ENCODE results near the gene LY6G6D. TPM values are rescaled to one million over a fixed set of nuclear protein-coding genes. Genes with fewer than 3 reads are reported as not detected.

LY6G6D gene
- total RNA-seq, 3 donors from 2014 or later = 0.90 to 6.1 TPM; not detected in 1

DNA sequence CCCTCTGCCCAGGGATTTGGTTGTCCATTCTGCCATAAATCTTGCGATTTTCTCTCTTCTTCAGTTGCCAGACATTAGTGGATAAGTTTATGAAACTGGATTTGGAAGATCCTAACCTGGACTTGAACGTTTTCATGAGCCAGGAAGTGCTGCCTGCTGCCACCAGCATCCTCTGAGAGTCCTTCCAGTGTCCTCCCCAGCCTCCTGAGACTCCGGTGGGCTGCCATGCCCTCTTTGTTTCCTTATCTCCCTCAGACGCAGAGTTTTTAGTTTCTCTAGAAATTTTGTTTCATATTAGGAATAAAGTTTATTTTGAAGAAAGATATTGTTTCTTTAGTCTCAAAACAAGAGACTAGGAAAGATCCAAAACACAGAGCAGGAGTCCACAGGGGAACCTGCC lies 47.2 kb downstream of the LY6G6D start, which contains the start of gene SAPCD1:
TSS of gene SAPCD1 (plus strand) at position 301 of the 400 bp plus-strand sequence. CDS start 399 bp downstream, outside the sequence.
- TF ChIP-seq, protein P1, sequence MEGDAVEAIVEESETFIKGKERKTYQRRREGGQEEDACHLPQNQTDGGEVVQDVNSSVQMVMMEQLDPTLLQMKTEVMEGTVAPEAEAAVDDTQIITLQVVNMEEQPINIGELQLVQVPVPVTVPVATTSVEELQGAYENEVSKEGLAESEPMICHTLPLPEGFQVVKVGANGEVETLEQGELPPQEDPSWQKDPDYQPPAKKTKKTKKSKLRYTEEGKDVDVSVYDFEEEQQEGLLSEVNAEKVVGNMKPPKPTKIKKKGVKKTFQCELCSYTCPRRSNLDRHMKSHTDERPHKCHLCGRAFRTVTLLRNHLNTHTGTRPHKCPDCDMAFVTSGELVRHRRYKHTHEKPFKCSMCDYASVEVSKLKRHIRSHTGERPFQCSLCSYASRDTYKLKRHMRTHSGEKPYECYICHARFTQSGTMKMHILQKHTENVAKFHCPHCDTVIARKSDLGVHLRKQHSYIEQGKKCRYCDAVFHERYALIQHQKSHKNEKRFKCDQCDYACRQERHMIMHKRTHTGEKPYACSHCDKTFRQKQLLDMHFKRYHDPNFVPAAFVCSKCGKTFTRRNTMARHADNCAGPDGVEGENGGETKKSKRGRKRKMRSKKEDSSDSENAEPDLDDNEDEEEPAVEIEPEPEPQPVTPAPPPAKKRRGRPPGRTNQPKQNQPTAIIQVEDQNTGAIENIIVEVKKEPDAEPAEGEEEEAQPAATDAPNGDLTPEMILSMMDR (IDR thresholded peaks at IDR 0.05) = no peak
- ATAC-seq = no peak
- no peak within 1 kb of the TSS for H3K4me3 ChIP-seq
- H3K36me3 ChIP-seq (ENCODE audit: low read depth) = no peaks in the 10 kb centered on the region
- no peaks in the 10 kb centered on the region for H3K9me3 ChIP-seq
- DNase-seq = no peak
- no peaks in the 10 kb centered on the region for H3K4me1 ChIP-seq (ENCODE audit: low read depth)
- intact Hi-C loops (cut with DNase I, micrococcal nuclease) = no loop called here

DNA sequence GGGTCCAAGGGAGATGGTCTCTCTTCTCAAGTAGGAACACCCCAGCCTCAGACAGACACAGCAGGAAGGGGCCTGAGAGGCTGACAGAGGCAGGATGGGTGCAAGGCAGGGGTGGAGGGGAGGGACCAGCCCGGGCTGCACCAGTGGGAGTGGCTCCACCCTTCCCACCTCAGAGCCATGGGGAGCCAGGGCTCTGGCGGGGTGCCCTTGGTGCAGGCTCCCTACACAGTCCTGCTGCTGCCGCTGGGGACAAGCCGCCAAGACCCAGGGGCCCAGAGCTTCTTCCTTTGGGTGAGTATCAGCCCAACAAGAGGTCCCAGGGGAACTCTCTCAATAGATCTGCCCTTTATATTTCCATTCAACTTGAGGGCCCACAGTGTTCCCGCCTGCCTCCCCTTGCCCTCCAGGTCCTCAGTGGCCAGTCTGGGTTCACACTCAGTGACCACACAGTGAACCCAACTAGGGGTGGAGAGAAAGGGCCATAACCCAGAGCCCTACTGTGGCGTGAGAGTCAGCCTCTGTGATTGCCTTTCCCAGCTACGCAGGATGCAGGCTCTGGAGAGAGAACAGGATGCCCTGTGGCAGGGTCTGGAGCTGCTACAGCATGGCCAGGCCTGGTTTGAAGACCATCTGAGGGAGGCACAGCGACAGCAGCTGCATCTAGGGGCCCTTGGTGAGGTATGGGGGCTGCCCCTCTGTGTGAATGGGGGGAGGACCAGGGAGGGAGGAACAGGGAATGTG lies 47.9 kb downstream of the LY6G6D start:
- Histone ChIP-seq H3K36me3 (ENCODE audit: low read depth) (no peaks in the 10 kb centered on the region), H3K9me3 (no peaks in the 10 kb centered on the region), H3K4me1 (ENCODE audit: low read depth) (no peaks in the 10 kb centered on the region), H3K4me3 (no peak overlapping the region)
- TF ChIP-seq, protein P1 (IDR thresholded peaks at IDR 0.05) = no peak
- DNase-seq = no peak
- intact Hi-C loops (cut with DNase I, micrococcal nuclease) = no loop called here
- ATAC-seq = no peak

DNA sequence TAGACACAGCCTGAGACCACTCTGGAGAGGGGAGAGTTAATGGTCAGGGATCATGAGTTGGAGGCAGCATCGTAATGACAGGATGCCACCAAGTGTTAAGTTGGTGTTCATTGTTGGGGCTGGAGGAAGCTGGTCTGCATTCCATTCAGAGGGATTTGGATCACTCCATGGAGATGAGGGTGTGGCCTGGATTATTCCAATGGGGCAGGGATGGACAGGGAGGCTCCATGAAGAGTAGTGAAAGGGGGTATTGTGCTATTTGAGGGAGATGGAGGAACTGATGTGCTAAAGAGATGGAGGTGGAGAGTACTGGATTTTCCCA lies 48.4 kb downstream of the LY6G6D start:
- DNase-seq = no peak

DNA sequence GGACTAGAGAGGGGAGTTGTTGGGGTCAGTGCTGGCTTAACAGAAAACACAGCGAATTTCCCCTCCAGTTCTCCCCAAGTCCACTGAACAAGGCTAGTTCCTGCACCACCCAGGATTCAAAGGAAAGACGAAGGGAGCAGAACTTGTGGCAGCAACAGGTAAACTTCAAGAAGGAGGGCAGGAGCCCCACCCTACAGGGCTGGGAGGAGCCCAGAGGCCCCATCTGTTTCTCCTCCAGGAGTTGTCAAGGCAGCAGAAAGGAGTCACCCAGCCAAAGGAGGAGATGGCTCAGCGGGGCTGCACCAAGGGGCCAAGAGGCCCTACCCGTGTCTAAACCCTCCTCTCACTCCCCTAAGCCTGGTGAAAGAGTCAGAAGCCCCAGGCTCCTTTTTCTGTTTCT lies 49.0 kb downstream of the LY6G6D start:
- DNase-seq (no peak), ATAC-seq (no peak)
- intact Hi-C loops (cut with DNase I, micrococcal nuclease) = no loop called here
- Histone ChIP-seq H3K9me3 (no peaks in the 10 kb centered on the region), H3K4me1 (ENCODE audit: low read depth) (no peaks in the 10 kb centered on the region), H3K4me3 (no peak overlapping the region), H3K36me3 (ENCODE audit: low read depth) (no peaks in the 10 kb centered on the region)
- TF ChIP-seq, protein P1 (IDR thresholded peaks at IDR 0.05) = no peak

More for the DNA sequence above, 48.4 kb downstream of the LY6G6D start:
- H3K4me1 ChIP-seq (ENCODE audit: low read depth) = no peaks in the 10 kb centered on the region
- intact Hi-C loops (cut with DNase I, micrococcal nuclease) = no loop called here
- TF ChIP-seq, protein P1 (IDR thresholded peaks at IDR 0.05) = no peak
- H3K9me3 ChIP-seq = no peaks in the 10 kb centered on the region
- ATAC-seq = peak; percentile 40
- H3K4me3 ChIP-seq = no peak overlapping the region
- H3K36me3 ChIP-seq (ENCODE audit: low read depth) = no peaks in the 10 kb centered on the region

DNA sequence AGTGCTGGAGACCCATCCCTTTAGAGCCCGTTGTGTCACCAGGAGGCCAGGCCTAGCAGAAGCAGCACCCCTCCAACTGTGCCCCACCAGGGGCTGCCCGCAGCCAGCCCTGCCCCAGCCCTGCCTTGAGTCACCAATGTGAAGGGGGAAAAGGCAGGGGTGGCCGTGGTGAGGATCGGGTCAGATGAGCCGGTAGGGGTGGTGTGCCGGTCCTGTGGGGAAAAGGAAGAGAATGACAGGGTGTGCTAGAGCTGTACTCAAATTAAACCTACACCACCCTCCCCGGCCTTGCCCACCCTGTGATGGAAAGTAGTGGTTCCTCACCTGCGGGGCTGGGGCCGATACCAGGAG lies 50.4 kb downstream of the LY6G6D start:
- H3K9me3 ChIP-seq = no peaks in the 10 kb centered on the region
- ATAC-seq (no peak), DNase-seq (no peak)
- H3K4me3 ChIP-seq = no peak overlapping the region
- TF ChIP-seq, protein P1 (IDR thresholded peaks at IDR 0.05) = no peak
- H3K36me3 ChIP-seq (ENCODE audit: low read depth) = no peaks in the 10 kb centered on the region
- intact Hi-C loops (cut with DNase I, micrococcal nuclease) = no loop called here
- H3K4me1 ChIP-seq (ENCODE audit: low read depth) = peaks cover 6% of the 10 kb centered on the region

Data from mucosa of descending colon (tissue), 3 donors.